OCI-LY3 (cell line): Measurements from ENCODE around the gene DEDD2.

Source experiments
- H2AFZ ChIP-seq: fragments of 200-600, 300-600 bp; shearing (Covaris generic); 2 replicates; pipeline ENCODE4 v1.6.0; 2014; ENCODE audit warnings: antibody characterized with exemption, low read depth, low read length
- H3K27ac ChIP-seq: fragments of 200-600, 300-600 bp; sonication (generic); 2 replicates; pipeline ENCODE4 v1.5.1; 2014; ENCODE audit warnings: mild to moderate bottlenecking, low read length, moderate library complexity, mixed read lengths
- H3K27me3 ChIP-seq: fragments of 200-600, 300-600 bp; sonication (generic); 2 replicates; pipeline ENCODE4 v1.6.1; 2014; ENCODE audit warnings: low read depth, low read length, mixed read lengths
- H3K36me3 ChIP-seq: fragments of 200-600, 300-600 bp; sonication (generic); replicated peaks from 2 replicates; pipeline ENCODE3; 2014; ENCODE audit warnings: low read depth, low read length, mixed read lengths
- H3K4me1 ChIP-seq: fragments of 300-600, 200-600 bp; sonication (generic); 2 replicates; pipeline ENCODE4 v1.6.1; 2014; ENCODE audit warnings: low read length, mixed read lengths
- H3K4me2 ChIP-seq: fragments of 200-600, 300-600 bp; sonication (generic); 2 replicates; pipeline ENCODE4 v1.6.1; 2014; ENCODE audit warnings: low read length, mixed read lengths
- H3K4me3 ChIP-seq: fragments of 300-600, 200-600 bp; sonication (generic); 2 replicates; pipeline ENCODE4 v1.5.1; 2014; ENCODE audit warnings: antibody characterized with exemption, mild to moderate bottlenecking, low read length, moderate library complexity
- H3K79me2 ChIP-seq: fragments of 300-600, 200-600 bp; shearing (Covaris generic); 2 replicates; pipeline ENCODE4 v1.6.1; 2014; ENCODE audit warnings: mild to moderate bottlenecking, low read length, mixed read lengths
- H3K9ac ChIP-seq: fragments of 300-600, 200-600 bp; shearing (Covaris generic); 2 replicates; pipeline ENCODE4 v1.6.0; 2014; ENCODE audit warnings: mild to moderate bottlenecking, low read length, moderate library complexity
- H3K9me3 ChIP-seq: fragments of 200-600, 300-600 bp; shearing (Covaris generic); 2 replicates; pipeline ENCODE4 v1.6.1; 2014; ENCODE audit warnings: low read length, mixed read lengths; ENCODE audit not compliant: insufficient read depth
- H4K20me1 ChIP-seq: fragments of 200-600, 300-600 bp; sonication (generic); 2 replicates; pipeline ENCODE4 v1.6.1; 2016; ENCODE audit warnings: low read length, mixed read lengths; ENCODE audit not compliant: insufficient read depth
- CTCF ChIP-seq: fragments of 200-600, 300-600 bp; sonication (generic); IDR thresholded peaks from 2 replicates; pipeline ENCODE4 v1.5.1; 2014; ENCODE audit warnings: antibody characterized with exemption, low read length, low read depth
- EZH2phosphoT487 ChIP-seq: fragments of 200-600 bp; shearing (Covaris generic); IDR thresholded peaks from 2 replicates; pipeline ENCODE4 v1.6.1; 2018; ENCODE audit warnings: antibody characterized with exemption, mixed run types, low read depth

DEDD2 gene

GRCh38 chr19:42232435-42232834, 15.0 kb upstream of the DEDD2 start:
- Histone ChIP-seq H3K4me2 (no peak overlapping the region), H2AFZ (no peak overlapping the region), H4K20me1 (peaks cover 12% of the 10 kb centered on the region; the same call in 1 of the 2 replicates), H3K27ac (no peak overlapping the region), H3K9me3 (no peaks in the 10 kb centered on the region), H3K27me3 (no peaks in the 10 kb centered on the region), H3K4me3 (no peak overlapping the region), H3K79me2 (peaks cover 27% of the 10 kb centered on the region), H3K36me3 (peaks cover 73% of the 10 kb centered on the region), H3K4me1 (no peaks in the 10 kb centered on the region), H3K9ac (no peak overlapping the region)
- TF ChIP-seq CTCF (no peak), EZH2phosphoT487 (no peak)

- Histone ChIP-seq H3K36me3 (peaks cover 77% of the 10 kb centered on the region), H3K9me3 (no peaks in the 10 kb centered on the region), H3K27me3 (no peaks in the 10 kb centered on the region), H3K27ac (no peak overlapping the region), H2AFZ (no peak overlapping the region), H3K4me3 (no peak overlapping the region), H3K79me2 (peaks cover 45% of the 10 kb centered on the region), H4K20me1 (peaks cover 24% of the 10 kb centered on the region; the same call in 1 of the 2 replicates), H3K4me1 (no peaks in the 10 kb centered on the region), H3K9ac (no peak overlapping the region), H3K4me2 (no peak overlapping the region)
- no peak for TF ChIP-seq EZH2phosphoT487
- TF ChIP-seq CTCF = no peak
These were observed 13.1 kb upstream of the DEDD2 start for GRCh38 chr19:42230571-42230970.

- no peak for TF ChIP-seq EZH2phosphoT487
- TF ChIP-seq CTCF = no peak
- Histone ChIP-seq H3K4me3 (no peak overlapping the region), H3K27ac (no peak overlapping the region), H3K36me3 (peaks cover 77% of the 10 kb centered on the region), H3K9ac (no peak overlapping the region), H2AFZ (no peak overlapping the region), H3K27me3 (no peaks in the 10 kb centered on the region), H3K4me1 (no peaks in the 10 kb centered on the region), H3K4me2 (no peak overlapping the region), H3K79me2 (peaks cover 51% of the 10 kb centered on the region), H3K9me3 (no peaks in the 10 kb centered on the region), H4K20me1 (peaks cover 24% of the 10 kb centered on the region; the same call in 1 of the 2 replicates)
These were observed 12.4 kb upstream of the DEDD2 start for GRCh38 chr19:42229855-42230351.

- Histone ChIP-seq H3K27ac (no peak overlapping the region), H4K20me1 (peaks cover 24% of the 10 kb centered on the region; the same call in 1 of the 2 replicates), H3K4me1 (no peaks in the 10 kb centered on the region), H3K4me3 (no peak overlapping the region), H2AFZ (no peak overlapping the region), H3K79me2 (peaks cover 53% of the 10 kb centered on the region), H3K4me2 (no peak overlapping the region), H3K27me3 (no peaks in the 10 kb centered on the region), H3K9ac (no peak overlapping the region), H3K36me3 (peaks cover 76% of the 10 kb centered on the region), H3K9me3 (no peaks in the 10 kb centered on the region)
- TF ChIP-seq EZH2phosphoT487 = no peak
- TF ChIP-seq CTCF = no peak; the same call in 1 of the 2 replicates
These were observed 11.9 kb upstream of the DEDD2 start for GRCh38 chr19:42229301-42229854.
